ENCODE results near the gene FAR2. TPM values are rescaled to one million over a fixed set of nuclear protein-coding genes. Genes with fewer than 3 reads are reported as not detected.

Gene FAR2
- total RNA-seq, 6 experiments from 2014 or later, result 0.17 to 14.0 (median 8.5) TPM

- Mint-ChIP-seq H3K36me3 (ENCODE audit: low read depth) (peaks cover 6% of the 10 kb centered on the region), H3K9me3 (peaks cover 25% of the 10 kb centered on the region), H3K4me3 (no peak overlapping the region), H3K4me1 (ENCODE audit: low read depth) (no peaks in the 10 kb centered on the region), H3K27ac (no peak overlapping the region), H3K27me3 (ENCODE audit: insufficient read depth) (no peaks in the 10 kb centered on the region; the same call in 1 of the 2 replicates)
- TF ChIP-seq CTCF (IDR thresholded peaks at IDR 0.05), result no peak
- no peak for DNase-seq
Observed at GRCh38 chr12:29200586-29200985, 51.5 kb downstream of the FAR2 start.

GRCh38 chr12:29201296-29201695, 52.2 kb downstream of the FAR2 start:
- Mint-ChIP-seq H3K9me3 (peaks cover 26% of the 10 kb centered on the region), H3K27me3 (ENCODE audit: insufficient read depth) (no peaks in the 10 kb centered on the region; the same call in 1 of the 2 replicates), H3K4me3 (no peak overlapping the region), H3K4me1 (ENCODE audit: low read depth) (no peaks in the 10 kb centered on the region), H3K36me3 (ENCODE audit: low read depth) (peaks cover 6% of the 10 kb centered on the region), H3K27ac (no peak overlapping the region)
- DNase-seq, result no peak
- no peak for TF ChIP-seq CTCF (IDR thresholded peaks at IDR 0.05)

- H3K4me1 Mint-ChIP-seq (ENCODE audit: low read depth), result no peaks in the 10 kb centered on the region
- H3K27ac Mint-ChIP-seq, result no peak overlapping the region
- H3K27me3 Mint-ChIP-seq (ENCODE audit: insufficient read depth), result no peaks in the 10 kb centered on the region; the same call in 1 of the 2 replicates
- peaks cover 30% of the 10 kb centered on the region for H3K9me3 Mint-ChIP-seq
- H3K36me3 Mint-ChIP-seq (ENCODE audit: low read depth), result peaks cover 6% of the 10 kb centered on the region
- no peak for TF ChIP-seq CTCF (IDR thresholded peaks at IDR 0.05)
- H3K4me3 Mint-ChIP-seq, result no peak overlapping the region
- DNase-seq, result no peak
Observed at GRCh38 chr12:29201746-29202145, 52.7 kb downstream of the FAR2 start.

GRCh38 chr12:29204521-29204920, 55.4 kb downstream of the FAR2 start:
- H3K36me3 Mint-ChIP-seq (ENCODE audit: low read depth), result no peaks in the 10 kb centered on the region; the same call in 1 of the 2 replicates
- H3K4me1 Mint-ChIP-seq (ENCODE audit: low read depth), result no peaks in the 10 kb centered on the region

GRCh38 chr12:29207120-29207519, 58.0 kb downstream of the FAR2 start:
- peaks cover 18% of the 10 kb centered on the region for H3K9me3 Mint-ChIP-seq
- H3K4me3 Mint-ChIP-seq, result no peak overlapping the region
- H3K27ac Mint-ChIP-seq, result no peak overlapping the region
- no peak for DNase-seq
- no peaks in the 10 kb centered on the region for H3K27me3 Mint-ChIP-seq (ENCODE audit: insufficient read depth)
- H3K4me1 Mint-ChIP-seq (ENCODE audit: low read depth), result no peaks in the 10 kb centered on the region; the same call in 1 of the 2 replicates
- TF ChIP-seq CTCF (IDR thresholded peaks at IDR 0.05), result no peak
- H3K36me3 Mint-ChIP-seq (ENCODE audit: low read depth), result no peaks in the 10 kb centered on the region; the same call in 1 of the 2 replicates

More at GRCh38 chr12:29204521-29204920, 55.4 kb downstream of the FAR2 start:
- Mint-ChIP-seq H3K27ac (no peak overlapping the region), H3K27me3 (ENCODE audit: insufficient read depth) (no peaks in the 10 kb centered on the region; the same call in 1 of the 2 replicates), H3K4me3 (no peak overlapping the region), H3K9me3 (peaks cover 23% of the 10 kb centered on the region)
- no peak for DNase-seq
- no peak for TF ChIP-seq CTCF (IDR thresholded peaks at IDR 0.05)

GRCh38 chr12:29208060-29208459, 59.0 kb downstream of the FAR2 start:
- Mint-ChIP-seq H3K27me3 (ENCODE audit: insufficient read depth) (no peaks in the 10 kb centered on the region), H3K36me3 (ENCODE audit: low read depth) (no peaks in the 10 kb centered on the region), H3K27ac (no peak overlapping the region), H3K4me3 (no peak overlapping the region), H3K9me3 (peaks cover 10% of the 10 kb centered on the region), H3K4me1 (ENCODE audit: low read depth) (peaks cover 4% of the 10 kb centered on the region; the same call in 1 of the 2 replicates)
- no peak for DNase-seq
- TF ChIP-seq CTCF (IDR thresholded peaks at IDR 0.05), result no peak

Measured in HFFc6 (cell line).